Right hindlimb (tissue), 1 donor: Measurements from ENCODE around the gene SIK2.

Source experiments
- DNase-seq: peaks from one replicate; pipeline ENCODE4 v3.0.0-alpha.2; 2018

SIK2 gene

GRCh38 chr11:111734101-111734953, 132.1 kb downstream of the SIK2 start:
- DNase-seq: peak; percentile 49

- DNase-seq: no peak
Observed at GRCh38 chr11:111734954-111735261, 132.7 kb downstream of the SIK2 start.

DNA sequence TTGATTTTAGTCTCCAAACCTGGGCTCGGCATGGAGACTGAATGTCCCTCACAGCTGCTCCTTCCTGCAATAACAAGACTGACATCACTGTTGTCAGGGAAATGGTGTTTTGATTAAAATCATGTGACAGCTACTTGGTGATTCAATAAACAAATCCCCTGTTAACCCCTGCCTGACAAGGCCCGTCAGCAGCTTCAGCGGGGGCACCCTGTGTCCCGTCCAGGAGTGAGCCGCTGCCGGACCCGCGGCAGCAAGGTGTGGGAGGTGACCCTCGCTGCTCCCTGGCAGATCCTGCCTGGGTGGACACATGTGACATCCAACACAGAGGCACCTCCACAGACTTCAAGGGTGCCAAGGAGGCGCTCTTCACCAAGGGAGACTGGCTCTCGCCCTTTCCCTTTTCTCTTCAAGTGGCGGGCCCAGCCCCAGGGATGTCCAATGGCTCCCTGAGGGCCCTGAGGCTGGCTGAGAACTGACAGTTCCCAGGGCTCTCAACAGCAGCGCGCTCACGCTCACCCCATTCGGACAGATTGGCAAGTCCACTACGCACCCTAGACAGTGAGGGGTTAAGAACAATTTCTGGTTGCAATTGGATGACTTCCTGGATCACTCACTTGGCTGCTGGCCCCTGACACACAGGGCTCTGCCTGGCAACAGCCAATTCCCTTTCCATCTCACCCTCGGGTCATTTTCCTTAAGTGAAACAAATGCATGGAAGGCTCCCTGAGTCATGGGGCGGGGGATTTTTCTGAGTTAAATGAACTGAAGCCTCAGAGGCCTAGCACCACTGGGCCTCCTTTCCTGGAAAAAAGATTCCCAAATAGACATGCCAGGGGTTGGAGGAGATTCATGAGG, 133.2 kb downstream of the SIK2 start:
- peak; percentile 92 for DNase-seq

- DNase-seq: no peak
Observed at GRCh38 chr11:111736181-111736590, 133.9 kb downstream of the SIK2 start.

GRCh38 chr11:111736621-111737443, 134.6 kb downstream of the SIK2 start:
- no peak for DNase-seq

DNA sequence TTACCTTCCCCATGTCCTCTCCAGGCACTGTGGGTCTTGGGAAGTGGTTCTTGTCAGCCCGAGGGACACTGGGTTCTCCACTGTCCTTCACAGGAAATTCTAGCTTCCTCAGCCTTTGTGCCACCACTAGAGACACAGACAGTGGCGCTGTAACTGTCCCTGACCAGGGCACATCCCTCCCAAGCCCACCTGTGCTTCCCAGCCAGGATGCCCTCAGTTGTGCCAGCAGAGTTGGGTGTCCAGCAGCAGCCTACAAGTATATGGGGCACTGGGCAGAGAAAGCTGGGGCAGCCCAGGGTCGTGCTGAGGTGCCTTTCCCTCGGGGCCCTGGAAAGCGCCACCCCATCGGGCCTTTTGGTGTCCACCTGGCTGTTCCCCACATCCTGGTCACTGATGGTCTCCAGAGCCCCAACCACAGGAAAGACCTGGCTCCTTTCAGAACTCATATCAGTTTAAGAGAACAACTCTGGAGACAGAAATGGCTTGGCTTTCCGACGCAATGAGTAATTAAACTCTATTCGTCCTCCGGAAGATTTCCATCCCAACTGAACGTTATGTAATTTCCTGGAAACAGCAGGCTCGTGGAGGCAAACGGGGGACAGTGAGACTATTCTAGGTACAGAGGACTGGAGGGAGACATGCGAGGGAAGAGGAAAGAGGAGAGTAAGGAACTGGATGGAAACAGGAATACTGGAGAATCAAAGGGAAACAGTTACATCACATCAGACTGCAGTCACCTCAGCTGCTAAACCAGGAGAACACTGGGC, 135.4 kb downstream of the SIK2 start:
- peak; percentile 64 for DNase-seq

DNA sequence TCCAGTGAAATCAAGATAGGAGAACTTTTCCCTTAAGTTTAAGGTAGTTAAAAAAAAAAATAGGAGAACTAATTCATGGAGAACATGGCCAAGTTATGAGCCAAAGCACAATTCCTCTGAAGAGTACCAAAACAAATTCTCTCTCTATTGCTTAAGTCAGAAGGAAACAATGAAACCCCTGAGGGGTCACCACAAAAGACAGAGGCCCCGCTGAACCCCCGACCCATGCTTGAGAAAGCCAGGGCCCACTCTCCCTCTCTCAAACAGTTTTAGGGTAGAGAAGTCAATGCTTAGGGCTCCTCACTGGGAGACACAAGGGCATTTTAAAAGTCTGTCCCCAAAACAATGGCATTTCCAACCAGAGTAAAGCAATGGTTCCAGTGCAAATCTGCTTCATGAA, 137.1 kb downstream of the SIK2 start:
- no peak for DNase-seq

DNA sequence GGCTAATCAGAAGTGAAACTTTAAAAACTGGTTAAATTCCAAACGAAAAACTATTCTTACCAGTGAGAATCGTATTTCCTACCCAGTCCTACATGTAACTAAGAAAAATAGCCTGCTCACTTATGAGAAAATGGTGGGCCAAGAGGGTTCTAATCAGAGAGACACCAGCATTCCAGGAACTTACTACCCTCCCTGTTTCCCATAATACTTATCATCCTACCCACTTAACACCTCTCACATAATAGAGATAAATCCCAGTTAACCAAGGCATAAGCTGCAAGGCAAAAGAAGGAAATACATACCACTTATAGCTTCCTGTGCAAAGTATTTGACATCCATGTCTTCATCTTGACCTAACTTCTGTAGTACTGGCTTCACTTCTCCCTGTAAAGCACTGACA, 139.5 kb downstream of the SIK2 start:
- DNase-seq: no peak

- DNase-seq: no peak
Observed at GRCh38 chr11:111743700-111744099, 141.5 kb downstream of the SIK2 start.

- DNase-seq: no peak
Observed at GRCh38 chr11:111745719-111746504, 143.7 kb downstream of the SIK2 start.

DNA sequence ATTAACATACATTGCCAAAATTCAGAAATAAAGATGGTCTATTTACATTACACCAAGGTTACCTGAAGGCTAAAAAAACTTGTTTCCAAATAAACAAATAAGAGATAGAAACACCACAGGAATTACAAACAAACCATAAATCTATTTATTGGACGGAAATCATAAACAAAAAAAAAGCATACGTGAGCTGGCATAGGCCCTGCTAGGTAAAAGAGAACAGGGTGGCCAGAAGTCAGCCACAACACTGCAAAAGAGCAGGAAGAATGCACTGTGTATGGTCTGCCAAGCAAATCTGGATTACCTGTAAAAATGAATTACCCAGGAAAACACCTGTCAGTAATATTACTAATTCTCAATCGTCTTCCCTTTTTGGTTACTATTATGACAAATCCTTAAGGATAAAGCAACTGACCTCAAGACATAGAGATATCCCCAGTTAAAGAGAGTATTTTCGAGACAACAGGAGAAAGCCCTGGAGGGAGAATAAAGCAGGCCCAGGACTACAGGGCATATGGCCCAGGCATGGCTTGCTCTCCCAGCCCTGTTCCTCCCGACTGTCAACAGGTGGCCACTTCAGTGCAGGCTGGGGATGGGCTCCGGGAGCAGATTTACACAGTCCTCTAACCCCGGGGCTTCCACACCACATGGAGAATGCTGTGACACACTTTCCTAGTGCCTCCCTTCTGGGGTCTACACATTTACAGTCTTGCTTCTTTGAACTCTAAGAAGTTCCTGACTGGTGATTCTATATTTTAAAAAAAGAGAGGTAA, 146.0 kb downstream of the SIK2 start:
- DNase-seq: no peak

- no peak for DNase-seq
Observed at GRCh38 chr11:111749646-111750045, 147.4 kb downstream of the SIK2 start.

DNA sequence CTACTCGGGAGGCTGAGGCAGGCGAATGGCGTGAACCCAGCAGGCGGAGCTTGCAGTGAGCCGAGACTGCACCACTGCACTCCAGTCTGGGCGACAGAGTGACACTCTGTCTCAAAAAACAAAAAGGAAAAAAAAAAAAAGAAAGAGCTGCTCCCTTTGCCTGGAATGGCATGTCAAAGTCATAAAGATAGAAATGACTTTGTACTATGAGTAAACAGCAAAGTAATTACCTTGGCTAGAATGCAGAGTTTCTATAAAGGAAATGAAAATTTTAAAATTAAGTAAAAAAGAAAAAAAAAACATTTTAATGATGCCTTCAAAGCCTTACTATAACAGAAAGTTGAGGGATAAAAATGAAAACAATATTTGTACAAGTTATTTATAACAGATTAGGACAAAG, 153.8 kb downstream of the SIK2 start:
- no peak for DNase-seq

DNA sequence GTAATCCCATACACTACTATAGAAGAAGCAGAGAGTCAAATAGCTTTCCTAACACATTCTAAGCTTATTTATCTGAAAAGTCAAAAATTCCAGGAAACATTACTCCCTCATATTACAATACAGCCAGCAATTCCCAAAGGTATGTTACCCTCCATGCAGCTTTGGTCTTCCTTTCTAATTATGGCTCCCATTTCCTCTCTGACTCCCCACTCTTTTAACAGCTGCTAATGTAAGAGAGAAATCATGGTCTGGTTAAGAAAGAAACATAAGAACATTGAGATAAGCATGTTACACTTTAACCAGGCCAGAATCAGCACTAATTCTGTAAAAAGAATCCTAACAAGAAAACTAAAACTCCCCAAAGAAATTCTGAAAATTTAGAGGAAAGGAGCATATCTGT, 157.1 kb downstream of the SIK2 start:
- DNase-seq: no peak

- DNase-seq: no peak
Observed at GRCh38 chr11:111759778-111760407, 157.6 kb downstream of the SIK2 start.

GRCh38 chr11:111761036-111761435, 158.8 kb downstream of the SIK2 start:
- no peak for DNase-seq

DNA sequence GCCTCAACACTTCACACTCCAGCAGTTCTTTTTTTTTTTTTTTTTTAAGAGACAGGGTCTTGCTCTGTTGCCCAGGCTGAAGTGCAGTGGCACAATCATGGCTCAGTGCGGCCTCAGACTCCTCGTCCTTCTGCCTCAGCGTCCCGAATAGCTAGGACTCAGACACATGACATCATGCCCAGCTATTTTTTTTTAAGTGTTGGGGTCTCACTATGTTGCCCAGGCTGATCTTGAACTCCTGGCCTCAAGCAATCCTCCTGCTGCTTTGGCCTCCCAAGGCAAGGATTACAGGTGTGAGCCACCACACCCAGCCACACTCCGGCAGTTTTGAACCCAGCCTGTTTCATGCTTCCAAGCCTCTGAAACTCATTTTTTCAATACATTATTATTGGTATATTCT, 160.3 kb downstream of the SIK2 start:
- no peak for DNase-seq

DNA sequence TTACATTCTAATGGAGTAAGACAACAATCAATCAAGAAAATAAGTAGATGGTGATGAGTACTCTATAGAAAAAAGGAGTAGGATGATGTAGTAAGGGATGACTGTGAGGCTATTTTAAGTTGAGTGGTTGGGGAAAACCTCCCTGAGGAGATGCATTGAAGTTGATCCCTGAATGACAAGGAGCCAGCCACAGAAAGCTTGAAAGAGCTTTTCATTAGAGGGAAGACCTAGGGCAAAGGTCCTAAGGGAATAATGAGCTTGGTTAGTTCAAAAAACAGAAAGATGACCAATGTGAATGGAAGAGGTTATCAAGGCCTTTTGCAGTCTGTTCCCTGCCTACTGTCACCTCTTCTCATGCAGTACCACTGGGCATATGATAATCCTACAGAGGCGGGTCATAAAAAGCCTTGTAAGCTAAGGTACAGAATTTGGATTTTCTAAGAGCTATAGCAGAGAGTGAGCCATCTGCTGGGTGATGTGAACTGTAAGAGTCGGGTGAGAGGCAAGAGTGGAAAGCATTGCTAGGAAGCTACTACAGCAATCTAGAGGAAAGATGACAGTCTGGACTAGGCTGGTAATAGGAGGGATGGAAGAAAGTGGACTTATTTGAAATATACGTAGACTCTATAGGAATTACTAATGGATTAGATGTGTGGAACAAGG, 160.9 kb downstream of the SIK2 start:
- no peak for DNase-seq

GRCh38 chr11:111764621-111765020, 162.4 kb downstream of the SIK2 start:
- no peak for DNase-seq
